Tibial nerve (tissue), 4 donors: ENCODE measurements around the gene CR1L. TPM values are rescaled to one million over a fixed set of nuclear protein-coding genes. Genes with fewer than 3 reads are reported as not detected.

Source experiments
- small RNA-seq: library from RNA; depleted of rRNA; stranded (forward); fragments of <200 nt; gene quantifications from one replicate; pipeline ENCODE3, GENCODE V24; 2016
- total RNA-seq, 4 donors: library from RNA; depleted of rRNA; stranded (reverse); fragments of >200 nt; gene quantifications; one replicate each; pipeline ENCODE4 v1.1.0, GENCODE V29; 2016

The CR1L gene
- total RNA-seq, 4 donors from 2014 or later: 1.0 TPM; not detected in 3

Small RNA genes within 50 kb of the gene (small RNA-seq; reads per million reads assigned to genes)
- gene RNA5SP534: not detected

Other genes starting within 250 kb of the CR1L start
- not detected for gene CR2, start 190.8 kb upstream of the CR1L start, total RNA-seq
- 10 to 100 TPM in 1 of 4 donors, 1 to 10 TPM in 3; 6.7 to 27.6 (median 8.8) TPM for gene CR1, start 149.0 kb upstream of the CR1L start, total RNA-seq
- gene CD46, start 106.9 kb downstream of the CR1L start, total RNA-seq: 100 to 1,000 TPM in 3 of 4 donors, 10 to 100 TPM in 1; 95.4 to 154 (median 133) TPM